ENCODE results near the gene TMEM255B.
"Not testable (repeated sequence)": the region's sequence is repeated elsewhere in the genome, so short reads cannot be mapped to it uniquely, and the experiment has no call there.

TMEM255B gene

DNA sequence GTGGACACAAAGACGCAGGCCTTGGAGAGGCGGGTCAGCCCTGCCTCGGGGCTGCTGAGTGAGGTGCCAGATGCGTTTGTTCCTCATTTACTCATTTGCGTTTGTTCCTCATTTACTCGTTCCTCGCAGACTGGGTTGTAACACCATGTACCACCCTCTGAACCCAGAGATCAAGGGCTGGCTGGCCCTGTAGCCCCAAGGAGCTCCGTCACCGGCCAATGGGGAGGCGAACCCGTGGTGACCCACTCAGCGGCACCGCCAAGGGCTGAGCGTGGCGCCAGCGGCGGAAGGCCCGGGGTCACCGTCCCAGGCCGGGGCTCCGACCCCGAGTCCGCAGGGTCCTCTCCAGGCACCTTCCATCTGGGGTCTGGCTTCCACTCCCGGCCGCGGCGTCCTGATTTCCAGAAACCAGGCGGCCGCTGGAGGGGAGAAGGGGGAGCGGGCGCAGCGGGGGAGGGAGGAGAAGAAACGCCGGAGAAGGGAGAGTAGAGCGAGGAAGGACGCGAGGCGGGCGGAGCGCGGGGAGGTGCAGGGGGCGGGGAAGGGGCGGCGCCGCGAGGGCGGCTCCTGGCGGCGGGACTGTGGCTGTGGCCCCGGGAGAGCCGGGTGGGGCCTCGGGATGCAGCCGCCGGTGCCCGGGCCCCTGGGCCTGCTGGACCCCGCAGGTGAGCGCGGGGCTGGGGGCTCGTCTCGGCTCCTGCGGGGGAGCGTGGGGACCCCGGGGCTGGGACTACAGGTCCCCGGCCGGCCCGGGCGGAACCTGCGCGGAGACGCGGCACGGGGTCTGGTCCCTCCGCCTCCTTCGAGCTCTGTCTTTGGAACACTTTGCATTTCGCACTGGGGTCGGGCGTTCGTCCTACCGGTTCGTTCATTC, at the start of gene TMEM255B:
Gene TMEM255B, plus strand, starts transcription at position 576 of the 874 bp plus-strand sequence. Its CDS starts 44 bp downstream, at position 620.
- Histone ChIP-seq H3K9ac (ENCODE audit: low read length in 2 of 2) (peak within 1 kb of the TSS; percentile 49 to 69), H3K27me3 (ENCODE audit: control insufficient read depth in 1 of 2, insufficient read depth in 2 of 2, low read length in 2 of 2) (peaks cover 8 to 18% of the 10 kb centered on the region in 2 donors), H3K9me3 (ENCODE audit: control insufficient read depth in 2 of 2, low read length in 2 of 2) (no peaks in the 10 kb centered on the region), H3K27ac (ENCODE audit: low read length) (peak within 1 kb of the TSS; percentile 37), H3K4me3 (ENCODE audit: low read length in 2 of 2) (peak within 1 kb of the TSS; percentile 74 to 87), H3K4me1 (ENCODE audit: control insufficient read depth, insufficient read depth, low read length) (peaks cover 18% of the 10 kb centered on the region), H3K36me3 (ENCODE audit: control insufficient read depth in 2 of 2, insufficient read depth in 2 of 2, low read length in 2 of 2) (no peaks in the 10 kb centered on the region)

DNA sequence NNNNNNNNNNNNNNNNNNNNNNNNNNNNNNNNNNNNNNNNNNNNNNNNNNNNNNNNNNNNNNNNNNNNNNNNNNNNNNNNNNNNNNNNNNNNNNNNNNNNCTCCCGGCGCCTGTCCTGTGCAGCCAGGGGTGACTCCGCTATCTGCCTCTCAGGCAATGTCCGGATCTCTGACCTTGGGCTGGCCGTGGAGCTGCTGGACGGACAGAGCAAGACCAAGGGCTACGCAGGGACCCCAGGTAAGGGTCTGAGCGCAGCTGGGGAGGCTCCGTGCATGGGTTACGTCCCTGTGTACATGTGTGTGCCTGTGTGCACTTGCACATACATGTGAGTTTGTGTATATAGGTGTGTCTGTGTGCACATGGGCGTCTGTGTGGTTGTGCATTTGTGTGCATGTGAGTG, 36.1 kb upstream of the TMEM255B start:
- peaks cover 0 to 6% of the 10 kb centered on the region in 2 donors for H3K27me3 ChIP-seq (ENCODE audit: control insufficient read depth in 1 of 2, insufficient read depth in 2 of 2, low read length in 2 of 2)

DNA sequence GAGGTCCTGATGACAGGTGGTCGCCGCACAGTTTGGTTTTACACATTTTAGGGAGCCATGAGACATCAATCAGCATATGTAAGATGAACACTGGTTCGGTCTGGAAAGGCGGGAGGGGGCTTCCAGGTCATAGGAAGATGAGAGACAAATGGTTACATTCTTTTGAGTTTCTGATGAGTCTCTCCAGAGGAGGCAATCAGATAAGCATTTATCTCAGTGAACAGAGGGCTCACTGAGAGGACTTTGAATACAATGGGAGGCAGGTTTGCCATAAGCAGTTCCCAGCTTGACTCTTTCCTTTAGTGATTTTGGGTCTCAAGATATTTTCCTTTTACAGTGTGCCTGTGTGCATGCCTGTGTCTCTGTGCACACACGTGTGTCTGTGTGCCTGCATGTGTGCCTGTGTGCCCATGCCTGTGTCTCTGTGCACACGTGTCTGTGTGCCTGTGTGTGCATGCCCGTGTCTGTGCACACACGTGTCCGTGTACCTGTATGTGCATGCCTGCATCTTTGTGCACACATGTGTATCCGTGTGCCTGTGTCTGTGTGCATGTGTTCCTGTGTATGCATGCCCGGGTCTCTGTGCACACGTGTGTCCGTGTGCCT, 35.5 kb upstream of the TMEM255B start:
- Histone ChIP-seq H3K9ac (ENCODE audit: low read length in 2 of 2) (no peak overlapping the region), H3K27me3 (ENCODE audit: control insufficient read depth in 1 of 2, insufficient read depth in 2 of 2, low read length in 2 of 2) (peaks cover 0 to 9% of the 10 kb centered on the region in 2 donors), H3K36me3 (ENCODE audit: control insufficient read depth in 2 of 2, insufficient read depth in 2 of 2, low read length in 2 of 2) (no peaks in the 10 kb centered on the region), H3K4me3 (ENCODE audit: low read length in 2 of 2) (no peak overlapping the region), H3K4me1 (ENCODE audit: control insufficient read depth, insufficient read depth, low read length) (peaks cover 5% of the 10 kb centered on the region), H3K9me3 (ENCODE audit: control insufficient read depth in 2 of 2, low read length in 2 of 2) (no peaks in the 10 kb centered on the region), H3K27ac (ENCODE audit: low read length) (no peak overlapping the region)

More for the DNA sequence above, 36.1 kb upstream of the TMEM255B start:
- Histone ChIP-seq H3K9me3 (ENCODE audit: control insufficient read depth in 2 of 2, low read length in 2 of 2) (no peaks in the 10 kb centered on the region), H3K36me3 (ENCODE audit: control insufficient read depth in 2 of 2, insufficient read depth in 2 of 2, low read length in 2 of 2) (no peaks in the 10 kb centered on the region), H3K9ac (ENCODE audit: low read length in 2 of 2) (no peak overlapping the region), H3K4me3 (ENCODE audit: low read length in 2 of 2) (no peak overlapping the region), H3K4me1 (ENCODE audit: control insufficient read depth, insufficient read depth, low read length) (peaks cover 5% of the 10 kb centered on the region), H3K27ac (ENCODE audit: low read length) (no peak overlapping the region)

DNA sequence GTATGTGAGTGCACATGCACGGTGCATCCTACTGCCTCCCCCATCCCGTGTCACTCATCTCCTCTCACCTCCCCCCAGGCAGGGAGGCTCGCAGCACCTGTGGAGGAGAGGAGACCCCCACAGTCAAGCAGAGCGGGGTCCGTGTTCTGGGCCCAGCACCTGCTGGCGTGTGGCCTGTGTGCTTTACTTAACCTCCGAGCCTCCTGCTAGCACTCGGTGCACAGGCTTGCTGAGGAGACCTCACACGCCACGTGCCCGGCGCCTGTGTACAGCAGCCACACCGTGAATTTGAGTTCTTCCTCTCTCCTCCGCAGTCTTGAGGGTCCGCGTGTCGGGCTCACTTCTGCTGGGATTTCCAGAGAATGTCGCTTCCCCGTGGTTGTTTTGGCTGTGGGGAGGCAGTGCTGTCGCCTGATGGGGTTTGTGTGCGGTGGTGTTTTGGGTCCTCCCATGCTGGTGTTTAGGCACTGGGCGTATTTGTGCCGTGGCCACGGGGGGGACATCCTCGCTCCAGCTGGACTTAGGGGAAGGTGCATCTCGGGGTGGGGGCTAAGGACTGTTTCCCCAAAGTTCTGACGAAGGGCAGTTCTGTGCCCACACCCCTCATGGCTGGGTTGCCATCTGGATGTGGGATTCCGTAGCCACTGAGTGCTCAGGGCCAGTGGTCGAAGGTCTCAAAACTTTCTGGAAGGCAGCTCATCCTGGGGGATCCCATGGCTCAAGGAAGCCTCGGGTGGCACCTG, 34.8 kb upstream of the TMEM255B start:
- peaks cover 0 to 15% of the 10 kb centered on the region in 2 donors for H3K27me3 ChIP-seq (ENCODE audit: control insufficient read depth in 1 of 2, insufficient read depth in 2 of 2, low read length in 2 of 2)
- peaks cover 9% of the 10 kb centered on the region for H3K4me1 ChIP-seq (ENCODE audit: control insufficient read depth, insufficient read depth, low read length)
- no peaks in the 10 kb centered on the region for H3K36me3 ChIP-seq (ENCODE audit: control insufficient read depth in 2 of 2, insufficient read depth in 2 of 2, low read length in 2 of 2)
- H3K9ac ChIP-seq (ENCODE audit: low read length in 2 of 2), result no peak overlapping the region
- no peak overlapping the region for H3K4me3 ChIP-seq (ENCODE audit: low read length in 2 of 2)
- H3K27ac ChIP-seq (ENCODE audit: low read length), result no peak overlapping the region
- no peaks in the 10 kb centered on the region for H3K9me3 ChIP-seq (ENCODE audit: control insufficient read depth in 2 of 2, low read length in 2 of 2)

DNA sequence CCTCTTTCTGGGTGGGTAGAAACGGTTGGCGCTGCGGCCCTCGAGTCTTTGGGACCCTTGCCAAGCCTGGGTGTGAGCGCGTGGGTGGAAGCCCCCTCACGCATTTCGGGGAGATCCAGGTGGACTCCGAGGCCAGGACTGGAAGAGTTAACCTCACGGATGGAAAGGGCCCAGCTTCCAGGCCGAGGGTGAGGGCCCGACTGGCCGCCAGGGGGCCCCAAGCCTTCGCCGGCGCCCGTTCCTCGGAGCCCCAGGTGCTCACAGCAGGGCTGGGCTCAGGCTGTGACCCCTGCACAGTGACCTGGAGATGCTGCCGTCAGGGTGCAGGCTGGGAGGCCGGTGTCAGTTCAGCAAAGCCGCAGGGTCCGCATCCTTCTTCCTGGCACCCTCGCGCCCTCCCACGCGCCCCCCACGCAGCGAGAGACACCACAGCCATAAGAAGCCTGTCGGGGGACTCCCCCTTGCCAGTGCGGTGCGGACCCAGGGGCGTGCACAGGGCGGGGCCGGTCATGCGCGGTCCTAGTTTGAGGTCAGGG, 34.2 kb upstream of the TMEM255B start:
- H3K4me1 ChIP-seq (ENCODE audit: control insufficient read depth, insufficient read depth, low read length), result peaks cover 14% of the 10 kb centered on the region
- peaks cover 0 to 21% of the 10 kb centered on the region in 2 donors for H3K27me3 ChIP-seq (ENCODE audit: control insufficient read depth in 1 of 2, insufficient read depth in 2 of 2, low read length in 2 of 2)
- no peak overlapping the region for H3K9ac ChIP-seq (ENCODE audit: low read length in 2 of 2)
- H3K4me3 ChIP-seq (ENCODE audit: low read length in 2 of 2), result peak overlapping the region; percentile 51 to 68
- H3K9me3 ChIP-seq (ENCODE audit: control insufficient read depth in 2 of 2, low read length in 2 of 2), result no peaks in the 10 kb centered on the region
- H3K27ac ChIP-seq (ENCODE audit: low read length), result no peak overlapping the region
- no peaks in the 10 kb centered on the region for H3K36me3 ChIP-seq (ENCODE audit: control insufficient read depth in 2 of 2, insufficient read depth in 2 of 2, low read length in 2 of 2)

DNA sequence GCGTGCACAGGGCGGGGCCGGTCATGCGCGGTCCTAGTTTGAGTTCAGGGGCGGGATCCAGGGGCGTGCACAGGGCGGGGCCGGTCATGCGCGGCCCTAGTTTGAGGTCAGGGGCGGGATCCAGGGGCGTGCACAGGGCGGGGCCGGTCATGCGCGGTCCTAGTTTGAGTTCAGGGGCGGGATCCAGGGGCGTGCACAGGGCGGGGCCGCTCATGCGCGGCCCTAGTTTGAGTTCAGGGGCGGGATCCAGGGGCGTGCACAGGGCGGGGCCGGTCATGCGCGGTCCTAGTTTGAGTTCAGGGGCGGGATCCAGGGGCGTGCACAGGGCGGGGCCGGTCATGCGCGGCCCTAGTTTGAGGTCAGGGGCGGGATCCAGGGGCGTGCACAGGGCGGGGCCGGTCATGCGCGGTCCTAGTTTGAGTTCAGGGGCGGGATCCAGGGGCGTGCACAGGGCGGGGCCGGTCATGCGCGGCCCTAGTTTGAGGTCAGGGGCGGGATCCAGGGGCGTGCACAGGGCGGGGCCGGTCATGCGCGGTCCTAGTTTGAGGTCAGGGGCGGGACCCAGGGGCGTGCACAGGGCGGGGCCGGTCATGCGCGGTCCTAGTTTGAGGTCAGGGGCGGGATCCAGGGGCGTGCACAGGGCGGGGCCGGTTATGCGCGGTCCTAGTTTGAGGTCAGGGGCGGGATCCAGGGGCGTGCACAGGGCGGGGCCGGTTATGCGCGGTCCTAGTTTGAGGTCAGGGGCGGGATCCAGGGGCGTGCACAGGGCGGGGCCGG, 33.5 kb upstream of the TMEM255B start:
- H3K9ac ChIP-seq (ENCODE audit: low read length in 2 of 2); H3K9me3 ChIP-seq (ENCODE audit: control insufficient read depth in 2 of 2, low read length in 2 of 2); H3K27ac ChIP-seq (ENCODE audit: low read length); H3K36me3 ChIP-seq (ENCODE audit: control insufficient read depth in 2 of 2, insufficient read depth in 2 of 2, low read length in 2 of 2): not testable (repeated sequence)
- Histone ChIP-seq H3K27me3 (ENCODE audit: control insufficient read depth in 1 of 2, insufficient read depth in 2 of 2, low read length in 2 of 2) (peaks cover 0 to 25% of the 10 kb centered on the region in 2 donors), H3K4me1 (ENCODE audit: control insufficient read depth, insufficient read depth, low read length) (peaks cover 14% of the 10 kb centered on the region), H3K4me3 (ENCODE audit: low read length in 2 of 2) (peak overlapping the region in 1 of 2 donors; percentile 68)

DNA sequence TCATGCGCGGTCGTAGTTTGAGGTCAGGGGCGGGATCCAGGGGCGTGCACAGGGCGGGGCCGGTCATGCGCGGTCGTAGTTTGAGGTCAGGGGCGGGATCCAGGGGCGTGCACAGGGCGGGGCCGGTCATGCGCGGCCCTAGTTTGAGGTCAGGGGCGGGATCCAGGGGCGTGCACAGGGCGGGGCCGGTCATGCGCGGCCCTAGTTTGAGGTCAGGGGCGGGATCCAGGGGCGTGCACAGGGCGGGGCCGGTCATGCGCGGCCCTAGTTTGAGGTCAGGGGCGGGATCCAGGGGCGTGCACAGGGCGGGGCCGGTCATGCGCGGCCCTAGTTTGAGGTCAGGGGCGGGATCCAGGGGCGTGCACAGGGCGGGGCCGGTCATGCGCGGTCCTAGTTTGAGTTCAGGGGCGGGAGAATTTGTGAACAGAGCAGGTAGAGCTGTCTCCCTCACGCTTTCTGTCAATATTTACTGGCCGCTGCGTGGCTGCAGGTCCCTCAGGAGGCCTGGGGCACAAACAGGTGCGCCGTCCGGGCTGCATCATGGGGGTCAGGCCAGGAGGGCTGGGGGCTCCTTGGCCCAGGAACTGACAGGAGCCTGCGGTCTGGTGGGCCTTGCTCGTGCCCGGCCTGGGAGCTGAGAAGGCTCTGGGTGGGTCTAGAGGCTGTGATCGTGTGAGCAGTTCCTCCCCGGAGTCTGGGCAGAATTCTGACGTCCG, 32.8 kb upstream of the TMEM255B start:
- not testable (repeated sequence) for H3K9ac ChIP-seq (ENCODE audit: low read length in 2 of 2); H3K27ac ChIP-seq (ENCODE audit: low read length); H3K36me3 ChIP-seq (ENCODE audit: control insufficient read depth in 2 of 2, insufficient read depth in 2 of 2, low read length in 2 of 2); H3K9me3 ChIP-seq (ENCODE audit: control insufficient read depth in 2 of 2, low read length in 2 of 2)
- peaks cover 0 to 27% of the 10 kb centered on the region in 2 donors for H3K27me3 ChIP-seq (ENCODE audit: control insufficient read depth in 1 of 2, insufficient read depth in 2 of 2, low read length in 2 of 2)
- peaks cover 14% of the 10 kb centered on the region for H3K4me1 ChIP-seq (ENCODE audit: control insufficient read depth, insufficient read depth, low read length)
- peak overlapping the region in 1 of 2 donors; percentile 49 for H3K4me3 ChIP-seq (ENCODE audit: low read length in 2 of 2)

DNA sequence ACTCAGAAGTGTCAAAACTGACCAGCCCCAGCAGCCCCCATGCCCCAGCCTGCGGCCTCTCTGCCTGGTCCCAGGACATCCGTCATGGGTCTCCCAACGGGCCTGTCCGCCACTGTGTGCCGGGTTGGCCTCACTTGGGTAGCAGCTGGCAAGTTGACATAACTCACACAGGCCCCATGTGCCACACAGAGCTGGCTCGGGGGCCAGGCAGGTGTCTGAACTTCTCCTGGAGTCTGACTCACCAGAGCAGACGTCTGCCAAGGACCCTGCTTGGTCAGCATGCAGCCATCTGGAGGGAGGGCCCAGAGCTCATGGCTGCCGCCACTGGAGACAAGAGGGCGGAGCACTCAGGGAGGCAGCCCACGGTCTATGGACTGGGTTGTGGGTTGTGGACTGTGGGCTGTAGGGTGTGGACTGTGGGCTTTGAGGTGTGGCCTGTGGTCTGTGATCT, 32.0 kb upstream of the TMEM255B start:
- H3K36me3 ChIP-seq (ENCODE audit: control insufficient read depth in 2 of 2, insufficient read depth in 2 of 2, low read length in 2 of 2), result no peaks in the 10 kb centered on the region
- H3K9me3 ChIP-seq (ENCODE audit: control insufficient read depth in 2 of 2, low read length in 2 of 2), result no peaks in the 10 kb centered on the region
- no peak overlapping the region for H3K4me3 ChIP-seq (ENCODE audit: low read length in 2 of 2)
- H3K4me1 ChIP-seq (ENCODE audit: control insufficient read depth, insufficient read depth, low read length), result peaks cover 14% of the 10 kb centered on the region
- H3K27ac ChIP-seq (ENCODE audit: low read length), result no peak overlapping the region
- peaks cover 0 to 27% of the 10 kb centered on the region in 2 donors for H3K27me3 ChIP-seq (ENCODE audit: control insufficient read depth in 1 of 2, insufficient read depth in 2 of 2, low read length in 2 of 2)
- no peak overlapping the region for H3K9ac ChIP-seq (ENCODE audit: low read length in 2 of 2)

DNA sequence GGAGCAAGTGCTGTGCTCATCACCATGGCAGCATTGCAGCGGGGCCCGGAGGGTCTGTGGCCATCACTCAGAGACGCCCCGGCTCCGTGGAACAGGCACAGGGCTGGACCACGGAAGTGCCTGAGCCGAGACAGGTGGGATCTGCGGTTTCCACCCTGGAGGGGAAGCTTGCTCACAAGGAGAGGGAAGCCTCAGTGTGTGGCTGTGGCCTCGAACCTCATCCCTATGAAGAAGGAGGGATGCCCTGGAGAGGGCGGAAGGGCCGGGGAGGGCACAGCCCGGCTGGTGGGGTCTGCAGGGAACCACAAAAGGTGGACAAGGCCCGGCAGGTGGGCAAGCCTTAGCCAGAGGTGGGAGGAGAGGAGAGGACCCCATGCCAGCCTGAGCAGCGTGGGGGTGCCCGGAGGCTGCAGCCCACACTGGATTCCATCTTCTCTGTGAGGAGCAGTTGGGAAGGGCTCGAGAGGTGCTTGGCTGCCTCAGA, 30.4 kb upstream of the TMEM255B start:
- no peak overlapping the region for H3K9ac ChIP-seq (ENCODE audit: low read length in 2 of 2)
- no peak overlapping the region for H3K4me3 ChIP-seq (ENCODE audit: low read length in 2 of 2)
- H3K27me3 ChIP-seq (ENCODE audit: control insufficient read depth in 1 of 2, insufficient read depth in 2 of 2, low read length in 2 of 2), result peaks cover 0 to 27% of the 10 kb centered on the region in 2 donors
- H3K36me3 ChIP-seq (ENCODE audit: control insufficient read depth in 2 of 2, insufficient read depth in 2 of 2, low read length in 2 of 2), result no peaks in the 10 kb centered on the region
- no peak overlapping the region for H3K27ac ChIP-seq (ENCODE audit: low read length)
- no peaks in the 10 kb centered on the region for H3K9me3 ChIP-seq (ENCODE audit: control insufficient read depth in 2 of 2, low read length in 2 of 2)
- H3K4me1 ChIP-seq (ENCODE audit: control insufficient read depth, insufficient read depth, low read length), result peaks cover 14% of the 10 kb centered on the region

Data from stomach smooth muscle (tissue), 2 donors.